GM23338 (cell line): ENCODE data around the gene MYO3B. TPM values are rescaled to one million over a fixed set of nuclear protein-coding genes. Genes with fewer than 3 reads are reported as not detected.

Source experiments
- ATAC-seq: fragments of 200-7000 bp; cut with Tn5 transposase; 3 replicates; pipeline ENCODE4 v1.9.1; 2020
- DNase-seq: peaks from one replicate; pipeline ENCODE4 v3.0.0-alpha.2; 2015; ENCODE audit warnings: low spot score
- H2AFZ ChIP-seq: fragments of 200-600 bp; sonication (generic); 2 replicates; pipeline ENCODE4 v1.8.0; 2016; ENCODE audit warnings: antibody characterized with exemption, mild to moderate bottlenecking, moderate library complexity
- H3F3A ChIP-seq: fragments of 200-600 bp; sonication (generic); replicated peaks from 2 replicates; pipeline ENCODE4 v1.8.0; 2017; ENCODE audit warnings: antibody characterized with exemption, mixed run types, low read depth
- H3K27ac ChIP-seq: fragments of 200-600 bp; sonication (generic); 2 replicates; pipeline ENCODE4 v1.6.1; 2016; ENCODE audit warnings: low read depth
- H3K27me3 ChIP-seq: fragments of 200-600 bp; sonication (generic); 2 replicates; pipeline ENCODE4 v1.8.0; 2016; ENCODE audit warnings: mild to moderate bottlenecking, mixed run types, moderate library complexity; ENCODE audit not compliant: insufficient read depth
- H3K36me3 ChIP-seq: fragments of 200-600 bp; sonication (generic); 2 replicates; pipeline ENCODE4 v1.8.0; 2016; ENCODE audit warnings: mild to moderate bottlenecking; ENCODE audit not compliant: insufficient read depth
- H3K4me1 ChIP-seq: fragments of 200-600 bp; sonication (generic); 2 replicates; pipeline ENCODE4 v1.8.0; 2016; ENCODE audit warnings: mild to moderate bottlenecking, moderate library complexity; ENCODE audit not compliant: insufficient read depth
- H3K4me2 ChIP-seq: fragments of 200-600 bp; sonication (generic); 2 replicates; pipeline ENCODE4 v1.7.1; 2017; ENCODE audit warnings: mixed run types
- H3K4me3 ChIP-seq: fragments of 200-600 bp; sonication (generic); 2 replicates; pipeline ENCODE4 v1.6.1; 2016; ENCODE audit warnings: mixed run types
- H3K79me2 ChIP-seq: fragments of 200-600 bp; sonication (generic); replicated peaks from 2 replicates; pipeline ENCODE4 v1.8.0; 2017; ENCODE audit warnings: mild to moderate bottlenecking; ENCODE audit not compliant: insufficient read depth
- H3K9me2 ChIP-seq: fragments of 200-600 bp; sonication (generic); 2 replicates; pipeline ENCODE4 v1.8.0; 2017; ENCODE audit not compliant: insufficient read depth
- H4K20me1 ChIP-seq: fragments of 200-600 bp; sonication (generic); replicated peaks from 2 replicates; pipeline ENCODE4 v1.8.0; 2017; ENCODE audit warnings: mild to moderate bottlenecking; ENCODE audit not compliant: insufficient read depth
- H3K27ac Mint-ChIP-seq: 2 replicates; pipeline ENCODE4 v1.8.0; 2020; ENCODE audit warnings: inconsistent platforms, mild to moderate bottlenecking, moderate library complexity, mixed read lengths
- H3K27me3 Mint-ChIP-seq: 3 replicates; pipeline ENCODE4 v1.8.0; 2022; ENCODE audit warnings: low read depth, mild to moderate bottlenecking, moderate library complexity, mixed read lengths, inconsistent platforms; ENCODE audit not compliant: insufficient read depth, poor library complexity
- H3K36me3 Mint-ChIP-seq: 3 replicates; pipeline ENCODE4 v1.8.0; 2021; ENCODE audit warnings: low read depth, mild to moderate bottlenecking, inconsistent platforms, moderate library complexity, mixed read lengths
- H3K4me1 Mint-ChIP-seq: 3 replicates; pipeline ENCODE4 v1.8.0; 2020; ENCODE audit warnings: mild to moderate bottlenecking, inconsistent platforms, mixed read lengths
- H3K4me3 Mint-ChIP-seq: 3 replicates; pipeline ENCODE4 v1.8.0; 2021; ENCODE audit warnings: moderate library complexity, mild to moderate bottlenecking, inconsistent platforms, mixed read lengths
- H3K9me3 Mint-ChIP-seq: 3 replicates; pipeline ENCODE4 v1.8.0; 2020; ENCODE audit warnings: moderate library complexity, mild to moderate bottlenecking, inconsistent platforms, mixed read lengths
- CREB1 ChIP-seq: fragments of 250-450 bp; sonication (Bioruptor Pico); IDR thresholded peaks from 2 replicates; pipeline ENCODE4 v1.5.0; 2020; ENCODE audit warnings: low read depth, mild to moderate bottlenecking, moderate library complexity
- ETS1 ChIP-seq: IDR thresholded peaks from 2 replicates; pipeline ENCODE4 v1.6.1; 2016; ENCODE audit warnings: antibody characterized with exemption
- EZH2 ChIP-seq: fragments of 200-600 bp; sonication (generic); IDR thresholded peaks from one replicate; pipeline ENCODE4 v1.8.0; 2017; ENCODE audit warnings: antibody characterized with exemption, mild to moderate bottlenecking, low read depth; ENCODE audit not compliant: unreplicated experiment
- EZH2phosphoT487 ChIP-seq: fragments of 200-600 bp; sonication (generic); IDR thresholded peaks from one replicate; pipeline ENCODE4 v1.8.1; 2018; ENCODE audit warnings: antibody characterized with exemption; ENCODE audit not compliant: unreplicated experiment
- JUNB ChIP-seq: IDR thresholded peaks from one replicate; pipeline ENCODE4 v1.6.1; 2016; ENCODE audit warnings: antibody characterized with exemption; ENCODE audit not compliant: unreplicated experiment
- NANOG ChIP-seq: IDR thresholded peaks from 2 replicates; pipeline ENCODE4 v1.6.1; 2016; ENCODE audit warnings: antibody characterized with exemption, borderline replicate concordance
- POLR2AphosphoS5 ChIP-seq: IDR thresholded peaks from 2 replicates; pipeline ENCODE4 v1.6.1; 2016; ENCODE audit warnings: antibody characterized with exemption, low read depth
- REST ChIP-seq: IDR thresholded peaks from one replicate; pipeline ENCODE4 v1.6.1; 2018; ENCODE audit warnings: antibody characterized with exemption; ENCODE audit not compliant: unreplicated experiment
- STAT1 ChIP-seq: IDR thresholded peaks from one replicate; pipeline ENCODE4 v1.6.1; 2016; ENCODE audit warnings: antibody characterized with exemption; ENCODE audit not compliant: unreplicated experiment
- ZNF114 ChIP-seq: fragments of 250-450 bp; sonication (Bioruptor Pico); IDR thresholded peaks from 2 replicates; pipeline ENCODE4 v1.5.0; 2020; ENCODE audit warnings: mild to moderate bottlenecking, moderate library complexity
- ZNF462 ChIP-seq: fragments of 250-450 bp; sonication (Bioruptor Pico); IDR thresholded peaks from 2 replicates; pipeline ENCODE4 v1.5.0; 2020; ENCODE audit warnings: mild to moderate bottlenecking, moderate library complexity
- polyA plus RNA-seq: library from polyadenylated mRNA; unstranded; fragments of >200 nt; fragmentation: Nextera tagmentation; extraction: Ambion mirVana; gene quantifications from 2 replicates; pipeline ENCODE4 v1.2.1, GENCODE V29; 2016
- total RNA-seq: library from RNA; depleted of rRNA; stranded (reverse); fragments of >200 nt; shearing (Covaris generic); gene quantifications from 2 replicates; pipeline ENCODE4 v1.2.3, GENCODE V29; 2014

The MYO3B gene
- total and polyA plus RNA-seq, 2 experiments from 2014 or later: 0.42 TPM; not detected in 1

GRCh38 chr2:170578606-170579005 lies 400.7 kb downstream of the MYO3B start:
- Mint-ChIP-seq H3K27ac (no peak overlapping the region), H3K27me3 (peaks cover 3% of the 10 kb centered on the region), H3K4me3 (no peak overlapping the region), H3K9me3 (no peaks in the 10 kb centered on the region), H3K36me3 (no peaks in the 10 kb centered on the region), H3K4me1 (peaks cover 29% of the 10 kb centered on the region; the same call in 2 of the 3 replicates)
- TF ChIP-seq EZH2phosphoT487: no peak
- Histone ChIP-seq H4K20me1 (no peaks in the 10 kb centered on the region), H3K27me3 (no peaks in the 10 kb centered on the region), H3K4me2 (no peak overlapping the region), H2AFZ (no peak overlapping the region), H3F3A (0 out of 2 replicates have a peak, but pooled peaks cover 6% of the 10 kb centered on the region), H3K4me3 (no peak overlapping the region), H3K79me2 (no peaks in the 10 kb centered on the region), H3K36me3 (no peaks in the 10 kb centered on the region), H3K9me2 (no peaks in the 10 kb centered on the region), H3K27ac (no peak overlapping the region), H3K4me1 (peaks cover 23% of the 10 kb centered on the region)
- ATAC-seq (no peak), DNase-seq (no peak)

- Histone ChIP-seq H3K4me3 (no peak overlapping the region), H3K27me3 (no peaks in the 10 kb centered on the region), H3K9me2 (no peaks in the 10 kb centered on the region), H3F3A (0 out of 2 replicates have a peak, but pooled peaks cover 6% of the 10 kb centered on the region), H3K4me1 (peaks cover 15% of the 10 kb centered on the region), H3K79me2 (no peaks in the 10 kb centered on the region), H2AFZ (peak overlapping the region; percentile 21; the same call in 1 of the 2 replicates), H3K4me2 (no peak overlapping the region), H3K27ac (no peak overlapping the region), H4K20me1 (no peaks in the 10 kb centered on the region), H3K36me3 (no peaks in the 10 kb centered on the region)
- DNase-seq: no peak
- TF ChIP-seq ETS1 (no peak), JUNB (no peak), STAT1 (no peak), NANOG (no peak), EZH2 (no peak), ZNF114 (CRISPR knock-in tag) (no peak), ZNF462 (CRISPR knock-in tag) (no peak), POLR2AphosphoS5 (no peak), REST (no peak), CREB1 (CRISPR knock-in tag) (no peak)
- ATAC-seq: no peak
- peaks cover 21% of the 10 kb centered on the region; the same call in 2 of the 3 replicates for H3K4me1 Mint-ChIP-seq
- no peak overlapping the region for H3K27ac Mint-ChIP-seq
- H3K9me3 Mint-ChIP-seq: no peaks in the 10 kb centered on the region
- H3K4me3 Mint-ChIP-seq: no peak overlapping the region
- H3K27me3 Mint-ChIP-seq: peaks cover 3% of the 10 kb centered on the region
- no peaks in the 10 kb centered on the region for H3K36me3 Mint-ChIP-seq
Measured at GRCh38 chr2:170579511-170579910, 401.6 kb downstream of the MYO3B start.
